MM.1S (cell line): ENCODE measurements around the gene ISG15.
A peak's percentile ranks its signal among the peaks of the same experiment; 100 is the strongest.

ENCODE experiments used
- CTCF ChIP-seq: fragments of 300-600 bp; sonication (generic); IDR thresholded peaks from 2 replicates; pipeline ENCODE4 v1.5.1; 2016; ENCODE audit warnings: antibody characterized with exemption, low read length, mixed read lengths
- EZH2 ChIP-seq: fragments of 300-600 bp; sonication (generic); optimal IDR thresholded peaks from 2 replicates; pipeline ENCODE3; 2017; ENCODE audit warnings: low read depth, mild to moderate bottlenecking, antibody characterized with exemption, low read length, mixed read lengths
- EZH2phosphoT487 ChIP-seq: fragments of 300-600 bp; sonication (generic); IDR thresholded peaks from 2 replicates; pipeline ENCODE4 v1.6.1; 2018; ENCODE audit warnings: antibody characterized with exemption, low read length

DNA sequence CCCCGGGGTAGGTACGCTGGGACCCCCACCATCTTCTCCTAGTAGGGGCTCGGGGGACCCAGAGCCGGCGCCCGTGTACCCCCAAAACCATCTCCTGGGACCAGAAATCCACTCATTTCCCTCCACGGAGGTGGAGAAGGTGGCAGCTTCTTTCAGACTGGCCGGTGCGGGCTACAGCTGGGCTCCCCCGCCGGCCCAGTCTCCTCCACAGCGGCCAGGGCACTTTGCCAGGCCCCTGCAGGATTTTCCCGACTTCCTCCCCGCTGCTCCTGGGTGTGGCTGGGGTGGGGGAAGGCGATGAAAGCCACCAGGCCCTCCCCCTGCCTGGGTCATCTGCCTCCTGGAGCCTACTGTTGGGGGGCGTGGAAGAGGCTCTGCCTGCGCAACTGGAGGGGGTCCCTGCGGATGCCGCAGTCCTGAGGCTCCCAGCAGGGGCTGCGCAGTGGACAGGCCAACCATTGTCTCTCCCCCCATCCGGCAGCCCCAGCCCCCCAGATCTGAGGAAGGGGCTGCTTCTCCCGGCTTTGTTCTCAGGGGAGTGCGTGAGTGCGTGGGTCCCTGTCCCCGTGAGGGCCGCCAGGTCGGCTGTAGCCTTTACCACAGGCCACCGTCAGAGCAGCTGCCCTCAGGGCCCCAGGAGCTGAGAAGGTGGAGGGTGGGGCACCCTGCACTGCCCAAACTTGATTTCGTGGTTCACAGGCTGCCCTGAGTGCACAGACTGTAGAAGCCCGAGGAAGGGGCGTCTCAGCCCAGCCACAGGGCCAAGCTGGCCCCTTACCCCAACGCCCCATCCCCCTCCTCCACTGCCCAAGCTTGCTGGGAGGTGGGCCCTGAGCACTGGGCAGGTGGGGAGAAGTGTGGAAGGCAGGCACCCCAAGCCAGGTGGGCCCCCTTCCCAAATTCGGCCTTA lies 8.0 kb downstream of the ISG15 start:
- no peak for TF ChIP-seq CTCF
- TF ChIP-seq EZH2, result peak; percentile 73
- no peak for TF ChIP-seq EZH2phosphoT487
